WTC11 (cell line): Measurements from ENCODE around the gene CEMIP. TPM values are rescaled to one million over a fixed set of nuclear protein-coding genes. Genes with fewer than 3 reads are reported as not detected.
A peak's percentile ranks its signal among the peaks of the same experiment; 100 is the strongest.

Experiments
- AFF4 ChIP-seq: sonication (generic); formaldehyde crosslinking; IDR thresholded peaks from 2 replicates; pipeline ENCODE4 v1.8.1; 2023; ENCODE audit warnings: mild to moderate bottlenecking, missing genetic modification reagents, borderline replicate concordance
- ARID4B ChIP-seq: sonication (generic); formaldehyde crosslinking; IDR thresholded peaks from 2 replicates; pipeline ENCODE4 v1.8.0; 2023; ENCODE audit warnings: missing genetic modification reagents, mild to moderate bottlenecking, borderline replicate concordance
- ELF4 ChIP-seq: sonication (generic); formaldehyde crosslinking; IDR thresholded peaks from 2 replicates; pipeline ENCODE4 v1.8.1; 2022; ENCODE audit warnings: low read depth, mild to moderate bottlenecking, moderate library complexity, missing genetic modification reagents
- JAZF1 ChIP-seq: fragments of 250-450 bp; sonication (Bioruptor Pico); IDR thresholded peaks from 2 replicates; pipeline ENCODE4 v1.9.0; 2021; ENCODE audit warnings: moderate library complexity, mild to moderate bottlenecking, inconsistent platforms
- NR2C2 ChIP-seq: sonication (generic); formaldehyde crosslinking; IDR thresholded peaks from 2 replicates; pipeline ENCODE4 v1.8.0; 2022; ENCODE audit warnings: mild to moderate bottlenecking, missing genetic modification reagents
- SMAD3 ChIP-seq: sonication (generic); formaldehyde crosslinking; IDR thresholded peaks from 2 replicates; pipeline ENCODE4 v1.8.0; 2022; ENCODE audit warnings: missing genetic modification reagents, mild to moderate bottlenecking, borderline replicate concordance
- SOX15 ChIP-seq: fragments of 250-450 bp; sonication (Bioruptor Pico); IDR thresholded peaks from 2 replicates; pipeline ENCODE4 v1.9.0; 2021; ENCODE audit warnings: mild to moderate bottlenecking
- SP1 ChIP-seq: sonication (generic); formaldehyde crosslinking; conservative IDR thresholded peaks from 2 replicates; pipeline ENCODE4 v1.8.1; 2022; ENCODE audit warnings: missing genetic modification reagents
- USF2 ChIP-seq: sonication (generic); formaldehyde crosslinking; IDR thresholded peaks from 2 replicates; pipeline ENCODE4 v1.8.1; 2023; ENCODE audit warnings: mild to moderate bottlenecking, missing genetic modification reagents, moderate library complexity
- total RNA-seq: library from RNA; stranded (reverse); gene quantifications from 3 replicates; pipeline ENCODE4 v1.2.3, GENCODE V29; 2021
- TF ChIP-seq, protein P1 (sequence below): sonication (generic); formaldehyde crosslinking; conservative IDR thresholded peaks from 2 replicates; pipeline ENCODE4 v1.8.1; 2023; ENCODE audit warnings: mild to moderate bottlenecking, low read depth, missing genetic modification reagents, moderate library complexity
- TF ChIP-seq, protein P2 (sequence below): fragments of 250-450 bp; sonication (Bioruptor Pico); IDR thresholded peaks from 2 replicates; pipeline ENCODE4 v1.8.0; 2021; ENCODE audit warnings: mild to moderate bottlenecking
- TF ChIP-seq, protein P3 (sequence below): sonication (generic); formaldehyde crosslinking; IDR thresholded peaks from 2 replicates; pipeline ENCODE4 v1.8.1; 2022; ENCODE audit warnings: missing genetic modification reagents, borderline replicate concordance
- TF ChIP-seq, protein P4 (sequence below): sonication (generic); formaldehyde crosslinking; conservative IDR thresholded peaks from 2 replicates; pipeline ENCODE4 v1.8.1; 2022; ENCODE audit warnings: mild to moderate bottlenecking, missing genetic modification reagents
- TF ChIP-seq, protein P5 (sequence below): fragments of 250-450 bp; sonication (Bioruptor Pico); conservative IDR thresholded peaks from 2 replicates; pipeline ENCODE4 v1.9.0; 2021; ENCODE audit warnings: mild to moderate bottlenecking
- TF ChIP-seq, protein P6 (sequence below): sonication (generic); formaldehyde crosslinking; IDR thresholded peaks from 2 replicates; pipeline ENCODE4 v1.8.0; 2023; ENCODE audit warnings: mild to moderate bottlenecking, missing genetic modification reagents

Gene CEMIP
- total RNA-seq, 1 experiment from 2014 or later: 0.87 TPM

DNA sequence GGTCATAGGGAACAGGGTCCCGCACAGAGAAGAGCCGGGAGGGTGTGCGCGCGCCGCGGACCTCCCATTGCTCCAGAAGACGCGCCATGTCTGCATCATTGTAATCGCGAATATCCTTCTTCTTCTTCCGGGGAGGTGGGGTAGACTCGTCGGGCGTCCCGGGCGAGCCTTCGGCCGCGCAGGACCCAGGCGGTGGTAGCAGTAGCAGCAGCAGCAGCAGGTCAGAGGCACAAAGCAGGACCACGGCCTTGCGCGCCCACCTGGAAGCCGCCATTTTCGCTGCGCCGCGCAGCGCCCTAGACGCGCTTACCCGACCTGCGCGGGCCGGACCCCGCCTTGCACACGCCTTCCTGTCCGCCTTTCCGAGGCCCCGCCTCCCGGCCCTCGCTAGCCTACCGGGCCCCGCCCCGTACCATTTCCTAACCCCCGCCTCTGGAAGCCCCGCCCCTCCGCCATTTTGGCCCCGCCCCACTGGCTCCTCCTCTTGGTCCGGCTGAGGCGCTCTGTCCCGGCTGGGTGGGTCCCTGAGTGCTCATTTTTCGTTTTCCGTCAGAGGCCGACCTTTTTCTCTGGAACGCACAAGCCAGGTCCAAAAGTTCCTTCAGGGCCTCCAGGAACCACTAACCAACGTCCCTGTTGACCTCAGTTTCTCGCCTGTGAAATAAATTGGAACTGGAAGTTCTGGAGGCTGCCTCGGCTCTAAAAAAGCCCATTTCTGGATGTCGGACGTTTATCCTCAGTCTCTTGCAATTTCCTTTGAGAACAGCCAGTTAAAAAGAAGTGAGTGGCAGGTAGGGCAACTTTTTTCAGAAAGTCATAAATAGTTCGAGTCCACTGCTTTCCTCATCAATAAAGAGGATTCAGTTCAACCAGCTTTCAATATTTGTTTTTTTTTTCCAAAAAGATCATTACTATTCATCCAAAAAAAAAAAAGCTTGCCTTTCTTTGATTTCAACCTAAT is 210.6 kb downstream of the CEMIP start, which contains the start of gene MESD (continued):
- TF ChIP-seq USF2: no peak
- TF ChIP-seq, protein P1, sequence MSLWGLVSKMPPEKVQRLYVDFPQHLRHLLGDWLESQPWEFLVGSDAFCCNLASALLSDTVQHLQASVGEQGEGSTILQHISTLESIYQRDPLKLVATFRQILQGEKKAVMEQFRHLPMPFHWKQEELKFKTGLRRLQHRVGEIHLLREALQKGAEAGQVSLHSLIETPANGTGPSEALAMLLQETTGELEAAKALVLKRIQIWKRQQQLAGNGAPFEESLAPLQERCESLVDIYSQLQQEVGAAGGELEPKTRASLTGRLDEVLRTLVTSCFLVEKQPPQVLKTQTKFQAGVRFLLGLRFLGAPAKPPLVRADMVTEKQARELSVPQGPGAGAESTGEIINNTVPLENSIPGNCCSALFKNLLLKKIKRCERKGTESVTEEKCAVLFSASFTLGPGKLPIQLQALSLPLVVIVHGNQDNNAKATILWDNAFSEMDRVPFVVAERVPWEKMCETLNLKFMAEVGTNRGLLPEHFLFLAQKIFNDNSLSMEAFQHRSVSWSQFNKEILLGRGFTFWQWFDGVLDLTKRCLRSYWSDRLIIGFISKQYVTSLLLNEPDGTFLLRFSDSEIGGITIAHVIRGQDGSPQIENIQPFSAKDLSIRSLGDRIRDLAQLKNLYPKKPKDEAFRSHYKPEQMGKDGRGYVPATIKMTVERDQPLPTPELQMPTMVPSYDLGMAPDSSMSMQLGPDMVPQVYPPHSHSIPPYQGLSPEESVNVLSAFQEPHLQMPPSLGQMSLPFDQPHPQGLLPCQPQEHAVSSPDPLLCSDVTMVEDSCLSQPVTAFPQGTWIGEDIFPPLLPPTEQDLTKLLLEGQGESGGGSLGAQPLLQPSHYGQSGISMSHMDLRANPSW: no peak
- no peak for TF ChIP-seq JAZF1
- TF ChIP-seq, protein P2, sequence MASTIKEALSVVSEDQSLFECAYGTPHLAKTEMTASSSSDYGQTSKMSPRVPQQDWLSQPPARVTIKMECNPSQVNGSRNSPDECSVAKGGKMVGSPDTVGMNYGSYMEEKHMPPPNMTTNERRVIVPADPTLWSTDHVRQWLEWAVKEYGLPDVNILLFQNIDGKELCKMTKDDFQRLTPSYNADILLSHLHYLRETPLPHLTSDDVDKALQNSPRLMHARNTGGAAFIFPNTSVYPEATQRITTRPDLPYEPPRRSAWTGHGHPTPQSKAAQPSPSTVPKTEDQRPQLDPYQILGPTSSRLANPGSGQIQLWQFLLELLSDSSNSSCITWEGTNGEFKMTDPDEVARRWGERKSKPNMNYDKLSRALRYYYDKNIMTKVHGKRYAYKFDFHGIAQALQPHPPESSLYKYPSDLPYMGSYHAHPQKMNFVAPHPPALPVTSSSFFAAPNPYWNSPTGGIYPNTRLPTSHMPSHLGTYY (CRISPR knock-in tag): peak; percentile 54; the same call in 1 of the 2 replicates
- TF ChIP-seq, protein P3, sequence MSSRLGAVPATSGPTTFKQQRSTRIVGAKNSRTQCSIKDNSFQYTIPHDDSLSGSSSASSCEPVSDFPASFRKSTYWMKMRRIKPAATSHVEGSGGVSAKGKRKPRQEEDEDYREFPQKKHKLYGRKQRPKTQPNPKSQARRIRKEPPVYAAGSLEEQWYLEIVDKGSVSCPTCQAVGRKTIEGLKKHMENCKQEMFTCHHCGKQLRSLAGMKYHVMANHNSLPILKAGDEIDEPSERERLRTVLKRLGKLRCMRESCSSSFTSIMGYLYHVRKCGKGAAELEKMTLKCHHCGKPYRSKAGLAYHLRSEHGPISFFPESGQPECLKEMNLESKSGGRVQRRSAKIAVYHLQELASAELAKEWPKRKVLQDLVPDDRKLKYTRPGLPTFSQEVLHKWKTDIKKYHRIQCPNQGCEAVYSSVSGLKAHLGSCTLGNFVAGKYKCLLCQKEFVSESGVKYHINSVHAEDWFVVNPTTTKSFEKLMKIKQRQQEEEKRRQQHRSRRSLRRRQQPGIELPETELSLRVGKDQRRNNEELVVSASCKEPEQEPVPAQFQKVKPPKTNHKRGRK: no peak
- no peak for TF ChIP-seq SOX15 (CRISPR knock-in tag)
- TF ChIP-seq, protein P4, sequence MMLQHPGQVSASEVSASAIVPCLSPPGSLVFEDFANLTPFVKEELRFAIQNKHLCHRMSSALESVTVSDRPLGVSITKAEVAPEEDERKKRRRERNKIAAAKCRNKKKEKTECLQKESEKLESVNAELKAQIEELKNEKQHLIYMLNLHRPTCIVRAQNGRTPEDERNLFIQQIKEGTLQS (CRISPR knock-in tag): no peak
- no peak for TF ChIP-seq NR2C2 (CRISPR knock-in tag)
- TF ChIP-seq ARID4B (CRISPR knock-in tag): no peak
- no peak for TF ChIP-seq AFF4 (CRISPR knock-in tag)
- peak; percentile 75; the same call in 1 of the 2 replicates for TF ChIP-seq SMAD3
- TF ChIP-seq, protein P5, sequence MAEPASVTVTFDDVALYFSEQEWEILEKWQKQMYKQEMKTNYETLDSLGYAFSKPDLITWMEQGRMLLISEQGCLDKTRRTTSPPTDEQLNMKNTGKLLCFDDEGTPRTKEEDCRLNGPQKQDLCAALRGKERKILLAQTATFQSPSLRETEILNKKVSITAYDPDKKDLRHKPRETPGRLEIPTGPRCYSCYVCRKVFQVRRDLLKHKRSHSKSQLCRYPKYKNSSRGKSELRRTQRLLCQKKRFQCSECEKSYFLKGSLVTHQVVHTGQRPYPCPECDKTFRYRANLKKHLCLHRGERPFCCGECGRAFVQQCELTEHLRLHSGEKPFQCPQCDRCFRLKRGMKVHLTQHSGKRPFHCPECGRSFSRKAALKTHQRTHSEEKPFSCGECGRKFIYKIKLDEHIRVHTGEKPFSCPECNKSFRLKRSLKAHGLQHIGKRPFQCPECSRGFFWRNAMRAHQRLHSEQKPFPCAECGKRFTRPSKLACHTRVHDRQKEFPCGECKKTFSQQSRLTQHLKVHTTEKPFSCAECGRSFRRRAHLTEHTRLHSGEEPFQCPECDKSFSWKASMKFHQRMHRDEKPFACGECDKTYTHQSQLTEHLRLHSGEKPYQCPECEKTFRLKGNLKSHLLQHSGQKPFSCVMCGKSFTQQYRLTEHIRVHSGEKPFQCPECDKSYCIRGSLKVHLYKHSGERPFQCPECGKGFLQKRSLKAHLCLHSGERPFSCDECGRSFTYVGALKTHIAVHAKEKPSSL (CRISPR knock-in tag): no peak
- no peak for TF ChIP-seq ELF4
- peak; percentile 86 for TF ChIP-seq SP1 (CRISPR knock-in tag)
- TF ChIP-seq, protein P6, sequence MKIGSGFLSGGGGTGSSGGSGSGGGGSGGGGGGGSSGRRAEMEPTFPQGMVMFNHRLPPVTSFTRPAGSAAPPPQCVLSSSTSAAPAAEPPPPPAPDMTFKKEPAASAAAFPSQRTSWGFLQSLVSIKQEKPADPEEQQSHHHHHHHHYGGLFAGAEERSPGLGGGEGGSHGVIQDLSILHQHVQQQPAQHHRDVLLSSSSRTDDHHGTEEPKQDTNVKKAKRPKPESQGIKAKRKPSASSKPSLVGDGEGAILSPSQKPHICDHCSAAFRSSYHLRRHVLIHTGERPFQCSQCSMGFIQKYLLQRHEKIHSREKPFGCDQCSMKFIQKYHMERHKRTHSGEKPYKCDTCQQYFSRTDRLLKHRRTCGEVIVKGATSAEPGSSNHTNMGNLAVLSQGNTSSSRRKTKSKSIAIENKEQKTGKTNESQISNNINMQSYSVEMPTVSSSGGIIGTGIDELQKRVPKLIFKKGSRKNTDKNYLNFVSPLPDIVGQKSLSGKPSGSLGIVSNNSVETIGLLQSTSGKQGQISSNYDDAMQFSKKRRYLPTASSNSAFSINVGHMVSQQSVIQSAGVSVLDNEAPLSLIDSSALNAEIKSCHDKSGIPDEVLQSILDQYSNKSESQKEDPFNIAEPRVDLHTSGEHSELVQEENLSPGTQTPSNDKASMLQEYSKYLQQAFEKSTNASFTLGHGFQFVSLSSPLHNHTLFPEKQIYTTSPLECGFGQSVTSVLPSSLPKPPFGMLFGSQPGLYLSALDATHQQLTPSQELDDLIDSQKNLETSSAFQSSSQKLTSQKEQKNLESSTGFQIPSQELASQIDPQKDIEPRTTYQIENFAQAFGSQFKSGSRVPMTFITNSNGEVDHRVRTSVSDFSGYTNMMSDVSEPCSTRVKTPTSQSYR: no peak
